ENCODE data around the gene ZNF569.
"Not testable (repeated sequence)": the region's sequence is repeated elsewhere in the genome, so short reads cannot be mapped to it uniquely, and the experiment has no call there.

The ZNF569 gene

GRCh38 chr19:37466798-37467607, at the start of gene ZNF569:
ZNF569 (minus strand) TSS chr19:37467444; CDS start chr19:37444921, 22,523 bp downstream.
- DNase-seq = peak; percentile 76 to 88

GRCh38 chr19:37513397-37513796, 46.2 kb upstream of the ZNF569 start:
- DNase-seq = no peak

- DNase-seq = no peak
These were observed 44.6 kb upstream of the ZNF569 start for GRCh38 chr19:37511821-37512220.

- DNase-seq = no peak
These were observed 43.9 kb upstream of the ZNF569 start for GRCh38 chr19:37511186-37511585.

- no peak for DNase-seq
These were observed 39.9 kb upstream of the ZNF569 start for GRCh38 chr19:37507167-37507464.

GRCh38 chr19:37506387-37507166, 39.3 kb upstream of the ZNF569 start, which contains the start of gene ZNF793:
ZNF793 (plus strand) TSS chr19:37506939; CDS start chr19:37523440, 16,501 bp downstream.
- peak; percentile 73 to 85 for DNase-seq

GRCh38 chr19:37505958-37506386, 38.7 kb upstream of the ZNF569 start:
- no peak for DNase-seq

- DNase-seq = no peak
These were observed 25.0 kb upstream of the ZNF569 start for GRCh38 chr19:37492213-37492612.

GRCh38 chr19:37484406-37485168, 17.3 kb upstream of the ZNF569 start:
- DNase-seq = no peak

- no peak for DNase-seq
These were observed 4.9 kb upstream of the ZNF569 start for GRCh38 chr19:37472165-37472564.

- no peak for DNase-seq
These were observed 3.0 kb upstream of the ZNF569 start for GRCh38 chr19:37470216-37470615.

- DNase-seq = peak; percentile 84 to 88
These were observed 1.9 kb upstream of the ZNF569 start, which contains the start of gene ZNF570 for GRCh38 chr19:37468961-37469777. ZNF570 (plus strand) TSS chr19:37469356; CDS start chr19:37470355, 999 bp downstream.

- no peak for DNase-seq
These were observed 405 bp upstream of the ZNF569 start for GRCh38 chr19:37467608-37468090.

GRCh38 chr19:37466277-37466797, 907 bp downstream of the ZNF569 start:
- DNase-seq = no peak

GRCh38 chr19:37452500-37453245, 14.6 kb downstream of the ZNF569 start:
- DNase-seq = no peak

GRCh38 chr19:37413313-37414084, 53.7 kb downstream of the ZNF569 start:
- no peak for DNase-seq

GRCh38 chr19:37412700-37413099, 54.5 kb downstream of the ZNF569 start:
- DNase-seq = no peak

GRCh38 chr19:37406140-37406846, 61.0 kb downstream of the ZNF569 start:
- DNase-seq = not testable (repeated sequence)

- no peak for DNase-seq
These were observed 63.8 kb downstream of the ZNF569 start for GRCh38 chr19:37403403-37403802.

GRCh38 chr19:37401078-37401477, 66.2 kb downstream of the ZNF569 start:
- no peak for DNase-seq
